H1 (cell line): Measurements from ENCODE around the gene NPC1L1. TPM values are rescaled to one million over a fixed set of nuclear protein-coding genes. Genes with fewer than 3 reads are reported as not detected.

Source experiments
- CTCF ChIA-PET: fragments of 300-600 bp; sonication (Branson Sonifier 250); formaldehyde crosslinking; loops from one replicate; lab custom pipeline; 2021; ENCODE audit not compliant: partially characterized antibody; lab: Charles Lee
- POLR2A ChIA-PET: fragments of 300-600 bp; sonication (Branson Sonifier 250); formaldehyde crosslinking; loops from one replicate; lab custom pipeline; 2021; ENCODE audit warnings: inconsistent platforms; ENCODE audit not compliant: partially characterized antibody; lab: Charles Lee
- DNase-seq, 2 experiments: peaks; one replicate each; pipeline versions ENCODE4 v3.0.0 to v3.0.0-alpha.2; 2010 to 2022; ENCODE audit warnings: low spot score in 2 of 2, low read depth in 1 of 2, mixed read lengths in 1 of 2
- FAIRE-seq: peaks from 2 replicates; lab custom pipeline; 2011; peaks lifted over from hg19 to GRCh38; lab: Jason Lieb, UNC
- H2AFZ ChIP-seq: 2 replicates; pipeline ENCODE4 v1.8.1; 2012; ENCODE audit warnings: low read length, inconsistent platforms
- H2AK5ac ChIP-seq: 2 replicates; pipeline ENCODE4 v1.6.1; 2013; ENCODE audit warnings: low read depth, low read length
- H2BK120ac ChIP-seq: replicated peaks from 2 replicates; pipeline ENCODE3; 2013; ENCODE audit warnings: low read depth, low read length, inconsistent platforms
- H2BK12ac ChIP-seq: 2 replicates; pipeline ENCODE4 v1.6.1; 2013; ENCODE audit warnings: low read depth, low read length
- H2BK15ac ChIP-seq: 2 replicates; pipeline ENCODE4 v1.6.1; 2013; ENCODE audit warnings: low read length
- H2BK20ac ChIP-seq: 2 replicates; pipeline ENCODE4 v1.6.1; 2013; ENCODE audit warnings: low read length
- H2BK5ac ChIP-seq: 2 replicates; pipeline ENCODE4 v1.6.1; 2013; ENCODE audit warnings: low read depth, low read length
- H3K14ac ChIP-seq: 2 replicates; pipeline ENCODE4 v1.6.1; 2013; ENCODE audit warnings: inconsistent platforms; ENCODE audit not compliant: insufficient read length
- H3K18ac ChIP-seq: 2 replicates; pipeline ENCODE4 v1.6.1; 2013; ENCODE audit warnings: low read length; ENCODE audit errors: extremely low read depth
- H3K23ac ChIP-seq: 2 replicates; pipeline ENCODE4 v1.6.1; 2013; ENCODE audit warnings: inconsistent platforms; ENCODE audit not compliant: insufficient read length
- H3K23me2 ChIP-seq: 2 replicates; pipeline ENCODE4 v1.6.1; 2013; ENCODE audit warnings: low read depth, low read length
- H3K27ac ChIP-seq: 2 replicates; pipeline ENCODE4 v1.6.1; 2011; ENCODE audit warnings: low read depth, low read length, inconsistent platforms
- H3K27me3 ChIP-seq, 4 experiments: replicated peaks in 1 of 4; 1 replicate in 1 of 4; 2 replicates in 3 of 4; pipeline versions ENCODE4 v1.6.1 to v1.8.1; 2011 to 2013; ENCODE audit warnings: low read length in 3 of 4, mild to moderate bottlenecking in 3 of 4, inconsistent platforms in 2 of 4, mixed read lengths in 2 of 4, moderate library complexity in 1 of 4; ENCODE audit not compliant: control insufficient read depth in 3 of 4, insufficient read depth in 3 of 4; ENCODE audit errors: extremely low read depth in 1 of 4
- H3K36me3 ChIP-seq, 4 experiments: 2 replicates each; pipeline versions ENCODE4 v1.6.1 to v1.8.1; 2011 to 2013; ENCODE audit warnings: mild to moderate bottlenecking in 4 of 4, low read length in 3 of 4, moderate library complexity in 2 of 4, control low read depth in 1 of 4, inconsistent platforms in 1 of 4; ENCODE audit not compliant: insufficient read depth in 4 of 4, control insufficient read depth in 2 of 4
- H3K4ac ChIP-seq: replicated peaks from 2 replicates; pipeline ENCODE3; 2013; ENCODE audit warnings: low read length, low read depth, mixed read lengths, inconsistent platforms; ENCODE audit not compliant: insufficient read length
- H3K4me1 ChIP-seq, 4 experiments: replicated peaks in 1 of 4; 1 replicate in 1 of 4; 2 replicates in 3 of 4; pipeline versions ENCODE4 v1.6.1 to v1.8.1; 2011 to 2013; ENCODE audit warnings: low read length in 3 of 4, inconsistent platforms in 2 of 4, mixed read lengths in 1 of 4; ENCODE audit not compliant: insufficient read depth in 4 of 4, control insufficient read depth in 3 of 4
- H3K4me2 ChIP-seq, 2 experiments: 2 replicates each; pipeline versions ENCODE4 v1.6.1 to v1.8.1; 2011 to 2013; ENCODE audit warnings: low read depth in 2 of 2, low read length in 2 of 2, control low read depth in 1 of 2, inconsistent platforms in 1 of 2, mild to moderate bottlenecking in 1 of 2; ENCODE audit not compliant: insufficient read depth in 1 of 2
- H3K4me3 ChIP-seq, 4 experiments: fragments of 200-600, 300-600 bp in 1 of 4; sonication (generic), shearing (Covaris generic), sonication (Bioruptor Twin) in 1 of 4; 2 replicates each; pipeline versions ENCODE4 v1.5.1 to v1.8.1; 2011 to 2016; ENCODE audit warnings: low read length in 4 of 4, low read depth in 3 of 4, control low read depth in 2 of 4, inconsistent platforms in 2 of 4, mild to moderate bottlenecking in 2 of 4, mixed read lengths in 1 of 4, moderate library complexity in 1 of 4; ENCODE audit not compliant: insufficient read depth in 2 of 4; ENCODE audit errors: extremely low read depth in 1 of 4
- H3K56ac ChIP-seq: replicated peaks from 2 replicates; pipeline ENCODE3; 2013; ENCODE audit warnings: low read depth, mild to moderate bottlenecking, mixed read lengths, low read length, inconsistent platforms; ENCODE audit not compliant: insufficient read length
- H3K79me1 ChIP-seq: 2 replicates; pipeline ENCODE4 v1.6.1; 2013; ENCODE audit warnings: low read depth, low read length, control low read depth
- H3K79me2 ChIP-seq, 2 experiments: 2 replicates each; pipeline versions ENCODE4 v1.6.1 to v1.8.1; 2012 to 2013; ENCODE audit warnings: low read length in 2 of 2, mild to moderate bottlenecking in 2 of 2, inconsistent platforms in 1 of 2; ENCODE audit not compliant: insufficient read depth in 2 of 2, control insufficient read depth in 1 of 2
- H3K9ac ChIP-seq, 4 experiments: replicated peaks in 1 of 4; 1 replicate in 1 of 4; 2 replicates in 3 of 4; pipeline versions ENCODE4 v1.6.1 to v1.8.1; 2011 to 2013; ENCODE audit warnings: low read depth in 3 of 4, low read length in 3 of 4, control low read depth in 2 of 4, mild to moderate bottlenecking in 2 of 4, moderate library complexity in 2 of 4, inconsistent platforms in 1 of 4; ENCODE audit errors: extremely low read depth in 1 of 4
- H3K9me3 ChIP-seq, 2 experiments: 2 replicates each; pipeline versions ENCODE4 v1.6.1 to v1.8.1; 2012 to 2013; ENCODE audit warnings: mild to moderate bottlenecking in 2 of 2, moderate library complexity in 2 of 2, control low read depth in 1 of 2, inconsistent platforms in 1 of 2, low read depth in 1 of 2, low read length in 1 of 2, mixed read lengths in 1 of 2; ENCODE audit not compliant: insufficient read depth in 2 of 2
- H4K20me1 ChIP-seq, 2 experiments: replicated peaks in 1 of 2; 2 replicates each; pipeline versions ENCODE3 to v1.8.1; 2011 to 2013; ENCODE audit warnings: inconsistent platforms in 2 of 2, low read length in 2 of 2, mild to moderate bottlenecking in 1 of 2; ENCODE audit not compliant: insufficient read depth in 2 of 2, control insufficient read depth in 1 of 2
- H4K5ac ChIP-seq: 2 replicates; pipeline ENCODE4 v1.6.1; 2013; ENCODE audit warnings: low read length, low read depth, mixed read lengths, inconsistent platforms; ENCODE audit not compliant: insufficient read length
- H4K8ac ChIP-seq: 2 replicates; pipeline ENCODE4 v1.8.0; 2013; ENCODE audit warnings: mild to moderate bottlenecking, moderate library complexity, low read length, inconsistent platforms; ENCODE audit not compliant: insufficient read depth; ENCODE audit errors: extremely low read depth
- H4K91ac ChIP-seq: replicated peaks from 2 replicates; pipeline ENCODE3; 2013; ENCODE audit warnings: low read length, mixed read lengths, inconsistent platforms; ENCODE audit not compliant: insufficient read length
- EGR1 ChIP-seq: IDR thresholded peaks from 2 replicates; pipeline ENCODE4 v1.6.1; 2011; ENCODE audit warnings: low read depth, low read length, borderline replicate concordance
- GABPA ChIP-seq: IDR thresholded peaks from 2 replicates; pipeline ENCODE4 v1.6.1; 2011; ENCODE audit warnings: mild to moderate bottlenecking, low read length, moderate library complexity, borderline replicate concordance; ENCODE audit not compliant: insufficient read depth
- HDAC6 ChIP-seq: IDR thresholded peaks from one replicate; pipeline ENCODE4 v1.7.1; 2012; ENCODE audit warnings: low read depth, mild to moderate bottlenecking, inconsistent platforms, low read length, moderate library complexity
- KDM5A ChIP-seq: fragments of 200-600 bp; IDR thresholded peaks from 2 replicates; pipeline ENCODE4 v1.7.1; 2012; ENCODE audit warnings: mild to moderate bottlenecking, low read length, inconsistent platforms, mixed read lengths
- POLR2AphosphoS5 ChIP-seq: IDR thresholded peaks from 2 replicates; pipeline ENCODE4 v1.6.1; 2011; ENCODE audit warnings: low read depth, low read length
- SRF ChIP-seq: IDR thresholded peaks from 2 replicates; pipeline ENCODE4 v1.6.1; 2011; ENCODE audit warnings: mild to moderate bottlenecking, low read depth, low read length, moderate library complexity
- YY1 ChIP-seq: IDR thresholded peaks from 2 replicates; pipeline ENCODE4 v1.6.1; 2011; ENCODE audit warnings: low read depth, mild to moderate bottlenecking, low read length
- WGBS, 2 experiments: shearing (Covaris generic) in 1 of 2; methylation state at CpG; one replicate each; pipeline versions ENCODE4 v1.1.6 to v1.1.7; 2013 to 2015; ENCODE audit warnings: low lambda C conversion rate in 2 of 2, mixed read lengths in 2 of 2, inconsistent platforms in 1 of 2, low coverage in 1 of 2, missing lambda C conversion rate in 1 of 2; ENCODE audit not compliant: insufficient replicate concordance in 2 of 2, insufficient coverage in 1 of 2, insufficient read length in 1 of 2; ENCODE audit errors: extremely low coverage in 1 of 2, missing lambda C conversion rate in 1 of 2; 5-methylcytosine and 5-hydroxymethylcytosine counted together
- polyA plus RNA-seq, 7 experiments: library from polyadenylated mRNA; depleted of rRNA in 3 of 7; stranded (reverse) in 5 of 7; unstranded in 2 of 7; fragments of >200 nt in 5 of 7; fragments of 200-250 nt in 2 of 7; gene quantifications; 1 replicate in 5 of 7; 2 replicates in 1 of 7; 4 replicates in 1 of 7; pipeline versions ENCODE4 v1.2.1 to v1.2.3, GENCODE V29; 2011 to 2013; ENCODE audit warnings: missing spikeins in 2 of 7, mixed read lengths in 2 of 7
- total RNA-seq: library from RNA; stranded (reverse); fragmentation: NEBNext Ultra II Directional; extraction: Animal tissue kit (Norgen Biotek cat#: 25700); gene quantifications from 2 replicates; pipeline ENCODE4 v1.2.1, GENCODE V29; 2021

NPC1L1 gene
- total and polyA plus RNA-seq, 2 of the 8 experiments (the other 6 are each of a cell fraction or from before 2014, with no cell fraction given) = 0.06 to 0.21 TPM

DNA sequence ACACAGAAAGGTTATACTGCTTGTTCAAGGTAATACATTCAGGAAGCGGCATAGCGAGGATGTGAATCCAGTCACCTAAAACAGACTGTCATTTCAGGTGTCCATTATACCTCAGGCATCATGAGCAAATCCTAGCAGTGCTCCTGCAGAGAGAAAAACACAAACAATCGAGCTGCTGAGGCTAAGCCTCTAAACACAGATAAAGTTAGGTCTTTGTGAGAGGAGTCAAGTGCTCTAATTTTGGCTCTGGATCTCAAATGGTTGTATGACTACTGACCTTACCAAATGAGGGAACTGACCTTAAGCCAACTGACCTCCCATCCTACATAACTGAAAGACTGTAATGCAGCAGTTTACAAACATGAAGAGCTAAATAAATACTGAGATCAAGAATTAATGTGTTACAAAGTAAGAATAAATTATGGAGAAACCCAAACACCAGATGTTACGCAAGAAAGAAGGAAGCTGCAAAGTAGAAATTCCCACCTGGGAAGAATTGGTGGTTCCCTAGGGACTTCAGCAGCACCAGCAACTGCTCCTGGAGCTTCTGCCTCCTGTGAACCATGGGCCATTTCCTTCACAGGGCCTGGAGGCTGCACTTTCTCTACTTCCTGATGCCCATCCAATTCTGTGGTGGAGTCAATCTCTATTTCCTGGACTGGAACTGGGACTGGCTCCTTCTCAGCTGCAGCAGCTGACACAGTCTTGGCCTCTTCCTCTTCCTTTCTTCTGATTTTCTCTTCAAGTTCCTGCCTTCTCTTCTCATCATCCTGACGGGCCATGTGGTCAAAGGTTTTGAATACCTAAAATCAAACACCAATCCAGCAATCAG lies 56.4 kb downstream of the NPC1L1 start:
- no peak overlapping the region for H2BK20ac ChIP-seq
- POLR2A ChIA-PET = no interaction called here
- CTCF ChIA-PET = interaction anchor here (1.0 to 1.4 kb wide), 3 partner anchors 80 to 136 kb away, joined by 3 to 4 read pairs (median 4); no protein-coding TSS in a partner anchor
- H4K8ac ChIP-seq = no peak overlapping the region
- peak overlapping the region in 1 of 4 experiments; percentile 43; a peak in 1 of 7 replicates for H3K9ac ChIP-seq
- H3K56ac ChIP-seq = no peak overlapping the region
- no peak overlapping the region for H4K5ac ChIP-seq
- peaks cover 0 to 5% (median 1%) of the 10 kb centered on the region in 4 experiments; a peak in 2 of 7 replicates for H3K4me1 ChIP-seq
- H3K23ac ChIP-seq = no peak overlapping the region
- DNase-seq = no peak
- no peaks in the 10 kb centered on the region for H3K9me3 ChIP-seq
- H2BK15ac ChIP-seq = no peak overlapping the region
- 0 out of 2 replicates have a peak, but pooled peaks cover 3% of the 10 kb centered on the region for H3K23me2 ChIP-seq
- H3K4me3 ChIP-seq = no peak overlapping the region
- TF ChIP-seq EGR1 (no peak), POLR2AphosphoS5 (no peak), HDAC6 (no peak), KDM5A (no peak), GABPA (no peak), YY1 (no peak), SRF (no peak)
- TF ChIP-seq, all 59 proteins: peak for 0
- Histone ChIP-seq H3K14ac (no peak overlapping the region), H3K4ac (no peak overlapping the region), H2AFZ (no peak overlapping the region), H4K20me1 (peaks cover 12 to 15% of the 10 kb centered on the region in 2 experiments), H4K91ac (no peak overlapping the region), H3K27me3 (no peaks in the 10 kb centered on the region), H3K18ac (no peak overlapping the region), H3K79me1 (peaks cover 9% of the 10 kb centered on the region; the same call in 1 of the 2 replicates), H2BK12ac (no peak overlapping the region), H3K79me2 (peaks cover 5 to 47% of the 10 kb centered on the region in 2 experiments), H2AK5ac (no peak overlapping the region), H3K4me2 (no peak overlapping the region), H3K27ac (no peak overlapping the region), H3K36me3 (peaks cover 13 to 50% (median 37%) of the 10 kb centered on the region in 4 experiments; a peak in 7 of 8 replicates), H2BK5ac (no peak overlapping the region), H2BK120ac (no peak overlapping the region)
- 92% methylated on average over 5 of the region's 5 CpGs; no CpG with 5 or more reads in 1 of the 2 experiments for WGBS, 2 experiments
- FAIRE-seq = no peak
